ENCODE results near the gene NLN.

DNA sequence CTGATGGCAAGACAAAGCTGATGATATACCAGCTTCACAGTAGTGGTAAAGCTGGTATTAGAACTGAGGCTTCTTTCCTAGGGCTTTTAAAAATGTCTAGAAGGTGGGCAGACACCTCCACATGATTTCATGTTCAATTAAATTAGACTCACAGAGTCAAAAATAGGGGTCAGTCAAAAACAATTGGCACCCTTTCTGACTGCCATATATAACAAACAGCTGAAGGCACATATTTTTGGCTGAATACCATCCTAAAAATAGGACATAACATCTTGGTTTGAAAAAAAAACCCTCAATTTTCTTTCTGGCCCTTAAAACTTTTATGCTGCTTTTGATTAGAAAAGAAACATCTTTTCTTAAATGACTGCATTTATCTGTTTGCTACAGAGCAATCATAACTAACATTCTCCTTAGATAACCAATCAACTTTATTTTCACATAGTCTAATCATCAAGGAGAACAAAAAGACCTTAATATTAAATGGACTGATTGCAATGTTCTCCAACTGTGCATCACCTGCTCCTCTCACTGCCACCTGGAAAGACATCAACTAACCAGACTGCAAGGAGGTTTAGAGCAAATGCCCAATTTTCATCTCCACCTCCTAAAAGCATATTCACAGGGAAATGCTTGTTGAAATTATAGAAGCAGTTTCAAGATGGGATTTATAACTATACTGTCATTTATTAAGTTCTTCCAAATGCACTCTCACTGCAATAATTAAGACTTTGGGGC is 3.3 kb upstream of the NLN start:
- TF ChIP-seq, protein P1, sequence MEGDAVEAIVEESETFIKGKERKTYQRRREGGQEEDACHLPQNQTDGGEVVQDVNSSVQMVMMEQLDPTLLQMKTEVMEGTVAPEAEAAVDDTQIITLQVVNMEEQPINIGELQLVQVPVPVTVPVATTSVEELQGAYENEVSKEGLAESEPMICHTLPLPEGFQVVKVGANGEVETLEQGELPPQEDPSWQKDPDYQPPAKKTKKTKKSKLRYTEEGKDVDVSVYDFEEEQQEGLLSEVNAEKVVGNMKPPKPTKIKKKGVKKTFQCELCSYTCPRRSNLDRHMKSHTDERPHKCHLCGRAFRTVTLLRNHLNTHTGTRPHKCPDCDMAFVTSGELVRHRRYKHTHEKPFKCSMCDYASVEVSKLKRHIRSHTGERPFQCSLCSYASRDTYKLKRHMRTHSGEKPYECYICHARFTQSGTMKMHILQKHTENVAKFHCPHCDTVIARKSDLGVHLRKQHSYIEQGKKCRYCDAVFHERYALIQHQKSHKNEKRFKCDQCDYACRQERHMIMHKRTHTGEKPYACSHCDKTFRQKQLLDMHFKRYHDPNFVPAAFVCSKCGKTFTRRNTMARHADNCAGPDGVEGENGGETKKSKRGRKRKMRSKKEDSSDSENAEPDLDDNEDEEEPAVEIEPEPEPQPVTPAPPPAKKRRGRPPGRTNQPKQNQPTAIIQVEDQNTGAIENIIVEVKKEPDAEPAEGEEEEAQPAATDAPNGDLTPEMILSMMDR (IDR thresholded peaks at IDR 0.05): no peak
- TF ChIP-seq EZH2phosphoT487 (IDR thresholded peaks at IDR 0.05): no peak

Measured in neural progenitor cell (in vitro differentiated cells).